C4-2B (cell line): ENCODE measurements around the gene GTF3C5.

Experiments used
- H3K27ac ChIP-seq: fragments of 450-650 bp; 2 replicates; pipeline ENCODE4 v1.5.1; 2017
- CTCF ChIP-seq: fragments of 450-650 bp; conservative IDR thresholded peaks from 2 replicates; pipeline ENCODE4 v1.5.1; 2017; ENCODE audit warnings: mild to moderate bottlenecking
- ZFX ChIP-seq: fragments of 450-650 bp; IDR thresholded peaks from 2 replicates; pipeline ENCODE4 v1.6.1; 2017

GTF3C5 gene

DNA sequence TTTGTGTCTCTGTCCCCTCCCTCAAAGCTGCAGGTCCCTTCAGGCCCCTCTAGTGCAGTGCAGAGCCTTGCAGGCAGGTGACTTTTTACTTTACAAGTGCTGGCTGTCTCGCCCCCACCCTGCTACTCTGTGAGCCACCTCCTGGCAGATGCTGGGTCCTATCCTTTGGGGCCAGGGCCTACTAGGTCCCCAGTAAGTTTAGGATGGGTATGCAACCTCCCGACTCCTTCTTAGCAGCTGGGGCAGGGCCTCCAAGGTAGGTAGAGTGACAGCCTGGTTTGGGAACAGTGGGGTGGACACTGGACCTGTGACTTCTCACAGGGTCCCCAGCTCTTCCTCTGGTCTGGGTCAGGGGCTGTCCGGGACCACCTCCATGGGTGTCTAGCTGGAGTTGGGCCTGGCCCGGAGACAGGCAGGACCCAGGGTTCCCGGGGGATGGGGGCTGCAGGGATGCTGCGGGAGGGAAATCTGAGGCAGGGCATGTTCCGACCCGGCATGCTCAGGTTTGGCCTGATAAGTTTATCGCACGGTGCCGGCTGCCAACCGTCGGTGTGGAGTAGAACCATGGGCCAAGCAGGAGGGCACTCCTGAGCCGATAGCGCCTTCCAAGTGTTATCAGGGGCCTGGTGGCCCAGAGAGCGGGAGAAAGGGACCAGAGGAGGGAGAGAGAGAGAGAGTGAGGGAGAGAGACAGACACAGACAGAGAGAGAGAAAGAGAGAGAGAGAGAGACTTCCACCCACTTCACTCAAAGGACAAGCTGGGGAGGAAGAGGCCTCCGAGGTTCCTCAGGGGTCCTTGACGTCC lies 31.8 kb upstream of the GTF3C5 start:
- TF ChIP-seq ZFX (no peak), CTCF (no peak)
- H3K27ac ChIP-seq, result no peak overlapping the region

GRCh38 chr9:133002147-133003070 lies 28.4 kb upstream of the GTF3C5 start:
- no peak overlapping the region for H3K27ac ChIP-seq
- TF ChIP-seq CTCF (no peak), ZFX (no peak)

DNA sequence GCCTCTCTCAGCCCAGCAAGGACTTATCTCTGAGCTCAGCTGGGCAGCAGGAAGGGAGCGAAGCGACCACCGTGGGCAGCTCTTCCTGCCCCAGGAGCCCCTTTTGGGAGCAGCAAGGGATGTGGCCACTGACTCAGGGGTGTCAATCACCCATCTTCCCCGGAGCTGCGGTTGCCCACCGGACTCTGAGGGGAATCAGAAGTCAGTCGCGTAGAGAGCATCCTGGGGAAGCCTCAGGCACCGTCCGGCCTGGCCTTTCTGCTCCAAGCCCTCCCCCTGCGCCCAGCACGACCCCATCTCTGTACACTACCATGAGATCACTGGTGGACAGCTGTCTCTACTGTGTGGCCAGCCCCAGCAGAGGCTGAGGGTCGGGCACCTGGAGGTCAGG lies 27.7 kb upstream of the GTF3C5 start:
- TF ChIP-seq ZFX (no peak), CTCF (no peak)
- no peak overlapping the region for H3K27ac ChIP-seq

DNA sequence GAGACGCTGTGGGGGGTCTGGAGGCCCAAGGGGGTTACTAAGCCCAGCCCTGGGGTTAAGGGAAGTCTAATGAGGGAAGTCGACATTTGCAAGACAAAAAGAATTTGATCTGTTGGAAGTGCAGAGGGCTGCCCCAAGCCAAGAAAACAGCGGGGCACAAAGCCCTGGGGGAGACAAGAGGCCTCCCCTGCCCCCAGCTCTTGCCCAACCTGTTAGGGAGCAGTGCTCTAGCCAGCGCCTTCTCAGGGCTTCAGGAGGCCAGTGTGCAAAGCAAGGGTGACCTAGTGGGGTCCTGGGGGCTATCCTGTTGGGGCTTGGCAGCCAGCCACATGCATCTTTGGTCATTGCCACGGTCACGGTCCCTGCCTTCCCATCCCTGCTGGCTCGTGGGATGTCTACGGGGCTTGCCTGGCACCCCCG lies 27.1 kb upstream of the GTF3C5 start:
- TF ChIP-seq ZFX (no peak), CTCF (no peak)
- no peak overlapping the region for H3K27ac ChIP-seq

DNA sequence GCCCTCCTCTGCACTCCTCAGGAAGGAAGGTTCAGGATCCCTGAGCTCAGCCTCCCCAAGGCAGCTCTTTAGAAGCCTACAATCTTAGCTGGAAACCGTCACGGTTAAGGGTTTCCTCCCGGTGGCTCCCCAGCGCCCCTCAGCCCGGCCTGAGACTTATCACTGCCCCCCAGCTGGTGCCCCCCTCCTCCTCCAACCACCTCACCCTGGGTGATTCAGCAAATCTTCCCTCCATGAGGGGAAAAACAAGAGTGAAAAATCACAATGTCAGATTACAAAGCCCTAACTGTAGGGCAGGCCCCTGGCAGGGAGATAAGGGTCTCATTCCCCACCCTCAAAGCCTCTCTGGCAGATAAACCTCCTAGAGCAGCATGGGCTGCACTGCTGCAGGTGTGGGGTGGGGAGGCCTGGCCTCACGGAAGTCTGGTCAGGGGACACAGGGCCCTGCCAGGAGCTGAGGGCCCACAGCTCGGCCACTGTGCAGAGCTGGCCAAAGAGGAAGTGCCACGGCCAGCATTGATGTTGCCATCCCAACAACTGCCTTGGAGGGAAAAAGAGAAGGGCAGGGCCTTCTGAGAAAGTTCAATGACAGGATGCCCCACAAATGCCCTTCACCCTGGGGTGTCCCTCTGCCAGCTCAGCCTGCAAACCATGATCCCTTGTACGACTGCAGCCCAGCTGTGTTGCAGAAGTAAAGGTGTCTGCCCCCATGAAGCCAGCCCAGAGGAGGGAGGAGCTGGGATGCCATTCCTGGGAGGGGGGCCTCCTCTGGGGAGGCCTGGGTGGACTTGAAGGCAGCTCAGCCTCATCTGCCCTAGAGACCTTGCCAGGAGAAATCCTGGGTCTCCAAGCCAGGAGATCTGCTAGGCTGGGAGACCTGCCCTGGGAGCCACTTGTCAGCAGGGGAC lies 26.5 kb upstream of the GTF3C5 start:
- TF ChIP-seq CTCF, result no peak
- TF ChIP-seq ZFX, result no peak
- no peak overlapping the region for H3K27ac ChIP-seq

DNA sequence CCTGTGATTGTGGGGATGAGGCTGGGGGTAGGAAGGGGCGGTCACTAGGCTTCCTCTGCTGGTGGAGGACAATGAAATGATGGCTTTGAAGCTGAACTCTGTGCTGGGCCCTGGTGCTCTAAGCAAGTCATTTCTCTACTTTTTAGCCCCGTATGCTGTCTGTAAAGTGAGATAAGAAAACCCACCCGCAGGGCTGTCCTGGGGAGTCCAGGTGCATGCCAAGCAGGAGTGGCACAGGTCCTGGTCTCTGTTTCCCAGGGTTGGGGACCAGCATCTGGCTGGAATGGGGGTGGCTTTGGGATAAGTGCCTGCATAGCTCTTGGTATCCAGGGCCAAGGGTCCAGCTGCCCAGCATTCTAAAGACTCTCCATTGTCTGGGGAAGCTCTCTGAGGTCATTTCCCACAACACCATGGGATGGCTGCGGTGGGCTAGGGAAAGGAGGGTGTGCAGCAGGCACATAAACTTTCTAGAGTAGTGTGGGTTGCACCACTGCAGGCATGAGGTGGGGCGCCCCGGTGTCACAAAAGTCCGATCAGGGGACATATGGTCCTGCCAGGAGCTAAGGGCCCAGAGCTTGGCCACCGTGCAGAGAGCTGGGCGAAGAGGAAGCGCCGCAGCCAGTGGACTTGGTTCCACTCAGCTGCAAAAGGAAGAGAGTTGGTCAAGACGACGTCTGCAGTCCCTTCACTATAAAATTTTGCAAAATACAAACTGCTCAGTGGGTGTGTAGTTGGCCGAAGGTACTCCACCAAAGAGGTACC lies 25.6 kb upstream of the GTF3C5 start:
- TF ChIP-seq ZFX (no peak), CTCF (no peak)
- H3K27ac ChIP-seq, result no peak overlapping the region
